ENCODE measurements around the gene LRP1.

The LRP1 gene

GRCh38 chr12:57138526-57139272 lies 10.4 kb downstream of the LRP1 start:
- TF ChIP-seq ZFX (IDR thresholded peaks at IDR 0.05), result no peak
- TF ChIP-seq CTCF (conservative IDR thresholded peaks at IDR 0.05), result no peak
- no peak overlapping the region for H3K27ac ChIP-seq

DNA sequence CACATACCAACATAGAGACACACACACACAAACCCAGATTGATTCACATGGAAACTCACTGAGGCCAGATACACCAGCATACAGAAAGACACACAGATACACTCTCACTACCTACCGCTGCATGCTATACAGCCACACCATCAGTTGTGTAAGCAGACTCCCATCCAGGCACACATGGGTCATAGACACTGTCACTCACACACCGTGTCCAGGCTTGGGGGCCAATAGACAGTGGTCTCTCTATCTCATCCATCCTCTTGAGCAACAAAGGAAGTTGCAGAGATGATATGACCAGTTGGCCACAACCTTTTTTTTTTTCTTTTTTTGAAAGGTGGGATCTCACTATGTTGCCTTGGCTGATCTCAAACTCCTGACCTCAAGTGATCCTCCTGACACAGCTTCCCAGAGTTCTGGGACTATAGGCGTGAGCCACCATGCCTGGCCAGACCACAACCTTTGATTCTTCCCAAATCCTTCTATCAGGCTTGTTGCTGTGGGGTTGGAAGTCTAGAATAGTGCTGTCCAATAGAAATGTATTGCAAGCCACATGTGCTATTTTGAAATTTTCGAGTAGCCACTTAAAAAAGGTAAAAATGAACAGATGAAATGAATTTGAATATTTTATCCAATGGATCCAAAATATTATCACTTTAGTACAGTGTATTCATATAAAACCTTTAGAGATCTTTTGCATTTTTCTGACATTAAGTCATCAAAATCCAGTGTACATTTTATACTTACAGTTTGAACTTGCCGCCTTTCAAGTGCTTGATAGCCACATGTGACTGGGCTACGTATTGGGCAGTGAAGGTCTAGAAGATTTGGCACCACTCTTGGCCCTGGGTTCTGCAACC lies 11.7 kb downstream of the LRP1 start:
- no peak overlapping the region for H3K27ac ChIP-seq
- TF ChIP-seq ZFX (IDR thresholded peaks at IDR 0.05) (no peak), CTCF (conservative IDR thresholded peaks at IDR 0.05) (no peak)

DNA sequence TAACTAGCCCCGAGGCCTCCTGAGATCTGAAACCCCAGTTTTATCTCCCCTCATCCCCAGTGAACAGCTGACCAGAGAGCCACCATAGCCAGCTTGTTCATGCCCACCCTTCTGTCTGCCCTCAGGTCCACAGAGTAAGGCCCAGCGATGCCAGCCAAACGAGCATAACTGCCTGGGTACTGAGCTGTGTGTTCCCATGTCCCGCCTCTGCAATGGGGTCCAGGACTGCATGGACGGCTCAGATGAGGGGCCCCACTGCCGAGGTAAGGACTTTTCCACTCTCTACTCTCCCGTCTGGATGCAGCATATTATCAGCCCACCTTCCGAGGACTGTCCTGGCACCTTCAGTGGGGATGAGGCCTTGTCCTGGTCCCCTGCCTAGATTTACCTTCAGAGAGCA lies 13.0 kb downstream of the LRP1 start:
- TF ChIP-seq ZFX (IDR thresholded peaks at IDR 0.05) (no peak), CTCF (conservative IDR thresholded peaks at IDR 0.05) (no peak)
- H3K27ac ChIP-seq, result no peak overlapping the region

GRCh38 chr12:57142121-57142520 lies 13.8 kb downstream of the LRP1 start:
- TF ChIP-seq ZFX (IDR thresholded peaks at IDR 0.05), result no peak
- no peak for TF ChIP-seq CTCF (conservative IDR thresholded peaks at IDR 0.05)
- H3K27ac ChIP-seq, result no peak overlapping the region

- H3K27ac ChIP-seq, result no peak overlapping the region
- no peak for TF ChIP-seq CTCF (conservative IDR thresholded peaks at IDR 0.05)
- TF ChIP-seq ZFX (IDR thresholded peaks at IDR 0.05), result no peak
These were observed 14.4 kb downstream of the LRP1 start for GRCh38 chr12:57142727-57143126.

- H3K27ac ChIP-seq, result no peak overlapping the region
- no peak for TF ChIP-seq CTCF (conservative IDR thresholded peaks at IDR 0.05)
- TF ChIP-seq ZFX (IDR thresholded peaks at IDR 0.05), result no peak
These were observed 15.2 kb downstream of the LRP1 start for GRCh38 chr12:57143454-57143853.

DNA sequence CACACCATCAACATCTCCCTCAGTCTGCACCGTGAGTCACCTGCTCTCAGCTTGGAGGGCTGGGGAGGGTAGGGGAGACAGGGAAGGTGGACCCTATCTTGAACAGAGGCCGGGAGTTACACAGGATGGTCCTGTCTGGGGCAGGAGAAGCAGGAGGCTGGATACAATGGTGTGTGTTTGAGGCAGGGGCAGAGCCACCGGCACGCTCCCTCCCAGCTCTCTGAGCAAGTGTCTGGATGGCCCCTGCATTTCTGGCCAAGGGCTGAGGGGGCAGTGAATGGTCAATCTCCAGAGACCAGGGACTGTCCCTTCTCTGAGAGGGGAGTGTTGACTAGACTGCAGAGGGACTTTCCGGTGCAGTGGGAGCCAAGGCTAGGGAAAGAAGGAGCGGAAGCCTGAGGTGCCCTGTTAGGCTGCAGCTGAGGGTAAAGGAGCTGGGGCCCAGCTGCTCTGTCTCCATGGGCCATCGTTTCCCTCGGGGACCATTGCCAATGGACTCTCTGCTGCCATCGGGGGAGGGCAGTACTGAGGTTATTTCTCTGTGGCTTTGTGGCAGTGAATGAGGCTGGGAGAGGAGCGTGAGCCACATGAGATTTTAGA lies 17.3 kb downstream of the LRP1 start:
- no peak for TF ChIP-seq ZFX (IDR thresholded peaks at IDR 0.05)
- no peak for TF ChIP-seq CTCF (conservative IDR thresholded peaks at IDR 0.05)
- no peak overlapping the region for H3K27ac ChIP-seq
